ENCODE data around the gene SF1.

The SF1 gene

DNA sequence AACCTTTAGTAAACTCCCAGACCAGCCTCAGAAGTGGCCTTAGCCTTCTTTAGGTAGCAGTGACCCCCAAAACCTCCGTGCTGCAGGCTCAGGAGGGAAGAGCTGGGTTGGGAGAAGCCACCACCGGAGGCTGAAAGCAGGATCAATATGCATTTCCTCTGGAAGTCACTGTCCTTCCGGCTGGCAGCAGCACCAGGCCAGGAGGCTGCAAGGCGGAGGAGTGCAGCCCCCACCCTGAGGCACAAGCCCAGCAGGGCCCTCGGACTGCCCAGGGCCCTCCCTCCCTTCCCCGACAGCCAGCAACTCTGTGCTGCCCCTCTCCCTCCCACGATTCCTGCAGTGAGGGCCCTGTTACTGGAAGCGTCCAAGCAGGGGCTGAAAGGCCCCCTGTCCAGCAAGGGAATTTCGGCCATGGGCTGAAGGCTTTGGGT lies 52.1 kb downstream of the SF1 start:
- TF ChIP-seq, protein P1, sequence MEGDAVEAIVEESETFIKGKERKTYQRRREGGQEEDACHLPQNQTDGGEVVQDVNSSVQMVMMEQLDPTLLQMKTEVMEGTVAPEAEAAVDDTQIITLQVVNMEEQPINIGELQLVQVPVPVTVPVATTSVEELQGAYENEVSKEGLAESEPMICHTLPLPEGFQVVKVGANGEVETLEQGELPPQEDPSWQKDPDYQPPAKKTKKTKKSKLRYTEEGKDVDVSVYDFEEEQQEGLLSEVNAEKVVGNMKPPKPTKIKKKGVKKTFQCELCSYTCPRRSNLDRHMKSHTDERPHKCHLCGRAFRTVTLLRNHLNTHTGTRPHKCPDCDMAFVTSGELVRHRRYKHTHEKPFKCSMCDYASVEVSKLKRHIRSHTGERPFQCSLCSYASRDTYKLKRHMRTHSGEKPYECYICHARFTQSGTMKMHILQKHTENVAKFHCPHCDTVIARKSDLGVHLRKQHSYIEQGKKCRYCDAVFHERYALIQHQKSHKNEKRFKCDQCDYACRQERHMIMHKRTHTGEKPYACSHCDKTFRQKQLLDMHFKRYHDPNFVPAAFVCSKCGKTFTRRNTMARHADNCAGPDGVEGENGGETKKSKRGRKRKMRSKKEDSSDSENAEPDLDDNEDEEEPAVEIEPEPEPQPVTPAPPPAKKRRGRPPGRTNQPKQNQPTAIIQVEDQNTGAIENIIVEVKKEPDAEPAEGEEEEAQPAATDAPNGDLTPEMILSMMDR (IDR thresholded peaks at IDR 0.05; ENCODE audit: insufficient read depth, low read depth, low read length, missing control alignments): no peak
- H3K4me3 ChIP-seq (ENCODE audit: low read depth, low read length): no peak overlapping the region
- DNase-seq (ENCODE audit: low read depth): no peak

DNA sequence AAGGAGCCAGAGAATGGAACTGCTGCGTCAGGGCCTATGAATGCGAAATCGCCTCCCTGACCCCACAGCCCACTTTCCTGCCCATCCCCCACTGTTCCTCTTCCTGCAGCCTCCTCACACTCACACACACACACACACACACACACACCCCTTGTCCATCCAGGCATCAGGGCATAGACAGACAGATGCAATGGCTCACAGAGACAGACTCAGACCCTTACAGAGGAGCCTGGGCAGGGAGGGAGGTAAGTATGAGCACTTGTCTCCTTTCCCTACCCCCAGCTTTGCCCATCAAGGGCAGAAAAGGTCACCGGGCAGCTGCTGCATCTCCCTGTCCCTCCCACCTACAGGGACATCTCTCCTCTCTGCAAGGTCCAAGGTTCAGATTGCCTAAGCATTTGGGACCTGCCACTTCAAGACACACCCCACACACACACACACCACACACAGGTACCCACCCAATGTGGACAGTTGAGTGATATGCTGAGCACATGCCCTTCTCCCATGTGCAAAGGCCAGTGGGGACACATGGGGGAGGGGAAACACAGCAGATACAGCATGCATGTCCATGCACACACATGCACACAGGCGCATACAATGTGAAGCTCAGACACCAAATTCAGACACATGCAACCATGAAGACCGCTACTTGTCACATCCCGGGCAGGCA lies 53.3 kb downstream of the SF1 start:
- TF ChIP-seq, protein P1 (IDR thresholded peaks at IDR 0.05; ENCODE audit: insufficient read depth, low read depth, low read length, missing control alignments): no peak
- no peak for DNase-seq (ENCODE audit: low read depth)
- no peak overlapping the region for H3K4me3 ChIP-seq (ENCODE audit: low read depth, low read length)

DNA sequence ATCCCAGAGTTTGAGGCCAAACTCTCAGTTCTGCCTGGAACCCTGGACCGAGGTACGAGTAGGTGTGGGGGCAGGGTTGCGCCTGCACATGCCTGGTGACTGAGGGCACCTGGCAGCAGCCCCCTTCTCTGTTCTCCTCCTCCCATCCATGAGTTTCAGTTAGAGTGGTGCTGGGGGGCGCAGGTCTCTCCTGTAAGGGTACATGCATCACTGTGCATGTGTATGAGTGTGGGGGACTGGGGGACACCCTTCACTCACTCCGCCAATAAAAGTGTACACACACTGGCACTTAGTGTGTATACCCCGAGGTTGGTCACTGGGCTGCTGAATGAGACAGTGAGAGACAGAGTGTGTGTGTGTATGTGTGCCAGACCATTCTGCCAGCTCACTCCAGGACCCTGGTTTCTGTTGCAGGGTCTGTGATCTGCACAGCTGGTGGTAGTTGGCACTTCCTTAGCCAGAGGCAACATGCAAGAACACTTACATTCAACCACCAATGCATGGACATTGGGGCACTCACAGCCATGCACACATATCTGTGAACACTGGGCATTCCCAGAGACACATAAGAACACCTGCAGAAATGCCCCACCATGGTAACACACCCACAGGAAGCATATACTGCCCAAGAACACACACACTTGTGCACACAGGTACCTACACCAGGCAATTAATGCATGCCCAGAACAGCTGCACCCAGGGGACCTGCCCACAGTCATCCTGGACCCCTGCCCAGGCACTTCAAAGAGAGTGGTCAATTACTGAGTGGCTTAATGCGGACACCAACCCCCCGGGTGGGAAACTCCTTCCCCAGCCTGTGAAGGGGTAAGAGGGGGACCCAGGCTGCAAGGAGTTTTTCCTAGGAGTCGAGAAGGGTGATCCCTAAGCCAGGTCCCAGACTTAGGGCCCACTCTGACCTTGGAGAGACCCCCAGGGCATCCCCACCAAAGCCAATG lies 54.2 kb downstream of the SF1 start:
- TF ChIP-seq, protein P1 (IDR thresholded peaks at IDR 0.05; ENCODE audit: insufficient read depth, low read depth, low read length, missing control alignments): no peak
- peak overlapping the region; percentile 65; the same call in 1 of the 2 replicates for H3K4me3 ChIP-seq (ENCODE audit: low read depth, low read length)
- peak; percentile 44 for DNase-seq (ENCODE audit: low read depth)

DNA sequence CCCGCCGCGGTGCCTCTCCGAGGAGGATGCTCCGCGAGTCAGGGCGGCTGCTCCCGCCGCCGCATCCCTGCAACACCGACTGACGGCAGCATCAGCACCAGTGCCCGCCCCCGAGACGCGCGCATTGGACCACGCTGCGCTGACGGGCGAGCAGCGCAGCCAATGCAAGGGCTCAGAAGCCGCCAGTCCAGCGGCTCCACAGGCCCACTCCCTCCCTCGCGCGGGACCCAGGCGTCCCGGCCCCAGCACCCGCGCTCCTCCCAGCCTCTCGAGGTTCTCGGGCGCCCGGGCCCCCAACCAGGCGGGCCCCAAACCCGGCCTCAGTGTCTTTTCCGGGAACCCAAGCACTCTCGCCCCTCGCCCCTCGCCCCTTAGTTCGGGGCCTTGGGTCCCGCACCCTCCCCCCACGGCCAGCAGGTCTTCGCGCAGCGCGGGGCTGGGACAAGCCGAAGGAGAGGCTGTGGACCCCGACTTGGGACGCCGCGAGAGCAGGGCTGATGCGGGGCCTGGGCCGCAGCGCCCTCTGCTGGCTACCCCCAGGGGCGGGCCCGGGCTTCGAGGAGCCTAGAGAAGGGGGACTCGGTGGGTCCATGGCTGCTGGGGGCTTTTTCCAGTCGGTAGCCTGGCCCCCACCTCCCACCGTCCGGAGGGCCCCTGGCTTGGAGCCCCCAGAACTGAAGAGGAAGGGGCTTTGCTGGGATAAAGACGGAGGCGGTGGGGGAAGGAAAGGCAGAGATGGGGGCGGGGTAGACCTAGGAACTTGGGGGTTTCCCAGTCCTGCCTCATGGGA lies 55.0 kb downstream of the SF1 start, which contains the start of gene NRXN2:
Gene NRXN2 (minus strand): TSS at position 81 of the 790 bp plus-strand sequence. CDS start 9,498 bp downstream, outside the sequence.
- peak; percentile 90 for DNase-seq (ENCODE audit: low read depth)
- H3K4me3 ChIP-seq (ENCODE audit: low read depth, low read length): peak within 1 kb of the TSS; percentile 65
- TF ChIP-seq, protein P1 (IDR thresholded peaks at IDR 0.05; ENCODE audit: insufficient read depth, low read depth, low read length, missing control alignments): peak; percentile 97

DNA sequence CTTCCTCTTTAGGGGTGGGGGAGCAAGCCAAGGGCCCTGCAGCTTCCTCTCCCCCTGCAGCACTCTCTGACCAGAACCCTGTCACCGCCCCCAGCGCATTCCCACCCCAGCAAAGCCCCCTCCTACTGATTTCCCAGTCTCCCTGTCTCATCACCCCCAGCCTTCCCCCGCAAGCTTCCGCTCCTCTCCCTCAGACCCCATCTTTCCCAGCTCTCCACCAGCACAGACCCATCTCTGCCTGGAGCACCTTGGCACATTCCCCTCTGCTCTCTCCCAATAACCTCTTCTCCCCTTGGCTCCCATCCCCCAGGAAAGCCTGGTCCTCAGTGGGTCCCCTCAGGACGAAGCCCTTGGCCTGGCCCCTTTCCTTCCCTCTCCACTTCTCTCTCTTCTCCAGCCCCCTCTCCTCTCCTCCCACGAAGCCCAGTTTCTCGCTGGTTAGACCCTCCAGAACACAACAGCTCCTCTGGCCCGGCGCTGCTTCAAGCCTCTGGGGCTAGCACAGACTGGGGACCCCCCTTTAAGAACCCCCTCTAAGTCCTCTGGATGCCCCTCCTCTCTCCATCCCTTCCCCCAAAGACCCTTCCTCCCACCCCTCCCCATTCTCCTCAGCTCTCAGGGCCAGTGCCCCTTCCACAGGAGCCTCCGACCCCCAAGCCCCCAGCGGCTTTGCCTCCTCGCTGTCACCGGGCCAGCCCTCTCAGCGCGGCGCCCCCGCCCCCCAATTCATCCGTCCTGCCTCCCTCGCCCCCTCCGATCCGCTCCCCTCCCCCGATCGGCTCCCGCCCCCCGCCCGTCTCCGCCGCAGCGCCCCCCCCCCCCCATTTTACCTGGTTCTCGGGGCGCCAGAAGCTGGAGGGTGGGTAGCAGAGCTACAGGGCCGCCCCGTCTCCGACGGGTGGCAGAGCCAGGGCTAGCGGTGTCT lies 55.9 kb downstream of the SF1 start:
- TF ChIP-seq, protein P1 (IDR thresholded peaks at IDR 0.05; ENCODE audit: insufficient read depth, low read depth, low read length, missing control alignments): no peak
- H3K4me3 ChIP-seq (ENCODE audit: low read depth, low read length): no peak overlapping the region
- no peak for DNase-seq (ENCODE audit: low read depth)

DNA sequence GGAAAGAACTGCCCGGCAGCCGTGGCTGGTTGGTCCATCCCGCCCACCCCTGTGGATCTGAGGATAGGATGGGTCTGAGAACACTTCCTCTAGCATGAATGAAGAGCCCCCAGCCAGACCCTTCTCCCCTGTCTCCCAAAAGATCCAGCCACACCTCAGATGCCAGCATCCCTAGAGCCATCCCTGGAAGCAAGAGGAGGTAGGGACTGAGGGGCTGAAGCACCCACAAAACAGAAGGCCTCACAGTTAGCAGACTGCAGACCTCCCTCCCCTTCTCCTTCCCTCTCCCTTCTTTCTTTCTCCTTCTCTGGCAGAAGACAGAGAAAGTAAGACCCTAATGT lies 57.0 kb downstream of the SF1 start:
- TF ChIP-seq, protein P1 (IDR thresholded peaks at IDR 0.05; ENCODE audit: insufficient read depth, low read depth, low read length, missing control alignments): no peak
- DNase-seq (ENCODE audit: low read depth): no peak
- no peak overlapping the region for H3K4me3 ChIP-seq (ENCODE audit: low read depth, low read length)
